HUES48 (cell line): ENCODE data around the gene MBP.
"Not testable (repeated sequence)": the region's sequence is repeated elsewhere in the genome, so short reads cannot be mapped to it uniquely, and the experiment has no call there.

Source experiments
- H3K27ac ChIP-seq: one replicate; pipeline ENCODE4 v1.7.0; 2013; ENCODE audit warnings: low read depth, low read length, inconsistent platforms
- H3K27me3 ChIP-seq: 2 replicates; pipeline ENCODE4 v1.6.1; 2013; ENCODE audit warnings: mild to moderate bottlenecking, low read length; ENCODE audit not compliant: control insufficient read depth, insufficient read depth
- H3K36me3 ChIP-seq: 2 replicates; pipeline ENCODE4 v1.6.1; 2013; ENCODE audit warnings: low read length; ENCODE audit not compliant: control insufficient read depth, insufficient read depth
- H3K4me1 ChIP-seq: 2 replicates; pipeline ENCODE4 v1.6.1; 2013; ENCODE audit warnings: mild to moderate bottlenecking, low read length; ENCODE audit not compliant: control insufficient read depth, insufficient read depth
- H3K4me3 ChIP-seq: 2 replicates; pipeline ENCODE4 v1.5.1; 2013; ENCODE audit warnings: mild to moderate bottlenecking, low read depth, low read length
- H3K9ac ChIP-seq: 2 replicates; pipeline ENCODE4 v1.6.1; 2013; ENCODE audit warnings: mild to moderate bottlenecking, low read depth, low read length, moderate library complexity
- H3K9me3 ChIP-seq: 2 replicates; pipeline ENCODE4 v1.6.1; 2013; ENCODE audit warnings: low read length; ENCODE audit not compliant: control insufficient read depth, insufficient read depth

Gene MBP

DNA sequence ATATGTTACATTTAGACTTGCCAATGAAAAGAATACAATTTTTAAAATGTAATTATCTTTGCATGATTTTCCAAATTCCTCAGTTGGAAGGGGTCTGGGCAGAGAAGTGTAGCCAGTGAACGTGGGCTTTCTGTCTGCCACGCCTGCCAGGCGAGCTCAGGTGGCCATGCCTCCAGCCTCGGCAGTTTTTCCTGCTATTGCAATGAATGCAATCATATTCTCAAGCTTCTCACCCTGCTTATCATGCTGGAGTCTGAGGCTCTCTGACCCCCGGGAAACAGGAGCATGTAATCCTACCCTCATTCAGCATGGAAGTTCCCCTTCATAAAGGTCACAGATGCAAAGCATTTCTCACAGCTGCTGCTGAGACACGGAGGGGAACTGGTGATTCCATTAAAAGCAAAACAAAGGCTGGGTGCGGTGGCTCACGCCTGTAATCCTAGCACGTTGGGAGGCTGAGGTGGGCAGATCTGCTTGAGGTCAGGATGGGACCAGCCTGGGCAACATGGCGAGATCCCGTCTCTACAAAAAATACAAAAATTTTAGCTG, 154.8 kb downstream of the MBP start:
- H3K9me3 ChIP-seq: no peaks in the 10 kb centered on the region
- peaks cover 16% of the 10 kb centered on the region for H3K4me1 ChIP-seq
- no peak overlapping the region for H3K9ac ChIP-seq
- no peaks in the 10 kb centered on the region for H3K36me3 ChIP-seq
- no peak overlapping the region for H3K27ac ChIP-seq
- H3K4me3 ChIP-seq: no peak overlapping the region
- H3K27me3 ChIP-seq: no peaks in the 10 kb centered on the region

DNA sequence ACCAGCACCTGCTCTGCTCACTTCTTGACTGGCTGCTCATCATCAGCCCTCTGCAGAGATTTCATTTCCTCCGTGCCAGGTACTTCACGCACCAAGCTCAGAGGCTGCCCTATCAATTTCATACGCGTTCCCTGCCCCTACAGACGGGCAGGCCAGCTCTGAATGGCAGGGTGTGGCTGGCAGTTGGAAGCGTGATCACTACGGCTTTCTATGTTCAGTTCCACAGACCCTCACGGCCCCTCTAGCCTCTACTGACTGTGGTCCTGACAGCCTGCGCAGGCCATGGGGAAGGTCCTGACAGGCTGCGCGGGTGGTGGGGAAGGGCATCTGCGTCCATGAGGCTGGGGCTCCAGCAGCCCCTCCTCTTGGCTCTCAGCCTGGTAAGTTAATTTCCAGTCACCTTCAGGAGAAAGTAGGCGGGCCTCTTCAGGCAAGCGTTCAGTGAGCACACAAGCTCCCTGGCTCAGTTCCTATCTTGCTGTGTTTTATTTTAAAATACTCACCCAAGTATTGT, 155.4 kb downstream of the MBP start:
- H3K27me3 ChIP-seq: no peaks in the 10 kb centered on the region
- no peaks in the 10 kb centered on the region for H3K9me3 ChIP-seq
- no peak overlapping the region for H3K9ac ChIP-seq
- no peaks in the 10 kb centered on the region; the same call in 1 of the 2 replicates for H3K36me3 ChIP-seq
- H3K4me3 ChIP-seq: no peak overlapping the region
- H3K27ac ChIP-seq: no peak overlapping the region
- peaks cover 16% of the 10 kb centered on the region for H3K4me1 ChIP-seq

DNA sequence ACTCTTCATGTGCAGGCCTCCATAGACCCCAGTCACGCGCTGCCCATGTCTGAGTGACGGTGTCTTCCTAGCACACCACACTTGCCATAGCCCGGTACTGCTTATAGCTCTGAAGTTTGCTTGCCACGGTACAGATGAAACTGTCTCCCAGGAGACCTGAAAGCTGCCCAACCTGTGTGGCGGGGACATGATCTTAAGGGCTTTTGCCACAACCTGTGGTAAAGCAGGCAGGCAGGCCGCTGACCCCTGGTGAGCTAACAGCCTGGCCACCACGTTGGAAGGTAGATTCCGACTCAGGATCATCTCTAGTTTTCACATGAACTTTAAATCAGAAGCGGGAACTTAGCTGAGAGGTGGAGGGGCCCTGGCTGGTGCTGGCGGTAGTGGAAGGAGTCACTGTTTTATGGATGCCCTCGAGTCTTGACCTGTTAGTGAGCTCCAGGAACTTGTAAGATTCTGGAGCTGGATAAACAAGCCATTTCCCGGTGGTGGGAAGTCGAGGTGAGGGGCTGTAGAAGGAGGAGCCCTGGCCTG, 156.9 kb downstream of the MBP start:
- Histone ChIP-seq H3K27me3 (no peaks in the 10 kb centered on the region), H3K36me3 (no peaks in the 10 kb centered on the region; the same call in 1 of the 2 replicates)

DNA sequence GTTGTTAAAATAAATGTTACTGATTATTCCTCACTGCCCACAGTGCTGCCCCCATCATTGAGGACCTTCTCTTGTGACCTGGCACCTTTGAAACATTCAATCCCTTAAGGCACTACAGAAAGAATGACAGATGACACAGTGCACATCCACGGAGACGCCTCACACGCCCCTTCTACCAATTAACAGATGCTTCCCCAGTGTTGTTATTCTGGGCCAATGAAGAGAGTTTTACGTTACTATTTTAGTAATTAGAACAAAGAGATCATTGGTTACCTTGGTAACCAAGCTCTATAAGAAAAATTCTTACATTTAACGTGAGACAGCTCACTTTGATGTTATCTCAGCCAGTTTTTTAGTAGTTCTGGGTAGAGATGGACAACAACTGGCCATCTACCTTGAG, 158.2 kb downstream of the MBP start:
- no peaks in the 10 kb centered on the region; the same call in 1 of the 2 replicates for H3K36me3 ChIP-seq
- H3K9ac ChIP-seq: no peak overlapping the region
- H3K9me3 ChIP-seq: no peaks in the 10 kb centered on the region
- peaks cover 14% of the 10 kb centered on the region for H3K4me1 ChIP-seq
- H3K27me3 ChIP-seq: no peaks in the 10 kb centered on the region
- no peak overlapping the region for H3K27ac ChIP-seq
- H3K4me3 ChIP-seq: no peak overlapping the region

More for the DNA sequence above, 156.9 kb downstream of the MBP start:
- Histone ChIP-seq H3K9me3 (no peaks in the 10 kb centered on the region), H3K9ac (no peak overlapping the region), H3K27ac (no peak overlapping the region), H3K4me3 (no peak overlapping the region), H3K4me1 (peaks cover 10% of the 10 kb centered on the region)

DNA sequence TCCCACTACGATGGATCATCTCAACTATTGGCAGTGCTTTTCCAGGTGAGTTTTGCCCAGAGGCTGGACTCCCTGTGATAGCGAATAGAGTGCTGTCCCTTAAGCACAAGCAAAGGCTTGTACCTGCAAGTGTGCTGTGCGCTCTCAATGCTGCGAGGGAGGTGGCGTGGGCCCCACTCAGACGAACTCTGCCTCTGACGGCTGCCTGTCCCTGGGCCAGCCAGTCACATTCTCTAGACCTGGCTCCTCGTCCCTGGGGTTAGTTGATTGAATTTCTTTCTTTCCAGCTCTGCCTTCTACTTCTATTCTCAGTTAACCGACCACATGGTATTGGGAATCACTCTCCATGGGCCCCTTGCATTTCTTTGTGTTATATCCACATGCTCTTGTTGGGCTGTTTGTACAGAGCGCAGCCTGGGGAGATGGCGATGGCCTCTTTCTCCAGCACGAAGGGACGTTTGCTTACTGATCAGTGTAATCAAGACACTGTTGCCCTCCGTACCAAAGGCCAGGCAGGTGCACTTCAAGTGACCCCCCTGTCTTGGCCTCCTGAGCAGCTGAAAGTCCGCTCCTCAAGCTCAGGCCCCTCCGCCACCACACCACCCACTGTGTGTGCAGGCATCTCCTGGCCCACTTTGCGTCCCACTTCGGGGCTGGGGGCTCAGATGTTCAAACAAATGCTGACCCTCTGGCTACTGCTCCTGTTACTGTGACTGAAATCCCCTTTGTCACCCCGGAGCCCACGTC, 158.9 kb downstream of the MBP start:
- Histone ChIP-seq H3K4me1 (peaks cover 20% of the 10 kb centered on the region), H3K27me3 (no peaks in the 10 kb centered on the region), H3K36me3 (peaks cover 4% of the 10 kb centered on the region; the same call in 1 of the 2 replicates), H3K4me3 (no peak overlapping the region), H3K9ac (no peak overlapping the region), H3K9me3 (no peaks in the 10 kb centered on the region), H3K27ac (no peak overlapping the region)

DNA sequence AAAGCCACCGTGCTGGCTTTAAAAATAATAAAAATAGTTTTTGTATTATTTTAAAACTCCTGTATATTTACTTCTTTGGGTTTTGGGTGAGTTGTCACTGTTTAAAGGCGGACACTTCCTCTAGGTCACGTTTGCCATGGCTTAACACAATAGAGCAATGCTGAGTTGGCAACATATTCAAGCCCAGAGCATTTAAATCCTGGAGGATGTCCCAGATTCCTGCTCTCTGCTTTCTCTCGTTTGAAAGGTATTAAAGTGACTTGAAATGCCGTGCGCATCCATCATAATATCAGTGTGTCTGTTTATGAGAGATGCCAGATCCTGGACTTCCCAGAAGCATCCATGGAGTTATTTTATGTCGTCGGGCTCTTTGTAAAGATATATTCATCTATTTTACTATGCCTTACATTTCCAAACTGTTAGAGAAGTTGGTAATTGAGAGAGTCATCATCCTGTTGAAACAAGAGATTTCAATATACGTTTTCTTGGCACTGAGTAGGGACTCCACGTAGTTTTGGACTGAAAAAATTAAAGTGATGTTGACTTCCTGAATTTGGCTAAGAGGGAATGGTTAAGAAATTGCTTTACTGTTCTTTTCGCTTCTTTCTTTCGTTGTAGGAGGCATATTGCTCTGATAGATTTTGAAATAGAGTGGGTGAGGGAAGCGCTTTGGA, 159.6 kb downstream of the MBP start:
- Histone ChIP-seq H3K27ac (no peak overlapping the region), H3K36me3 (peaks cover 4% of the 10 kb centered on the region; the same call in 1 of the 2 replicates), H3K4me1 (peaks cover 26% of the 10 kb centered on the region), H3K9ac (no peak overlapping the region), H3K9me3 (no peaks in the 10 kb centered on the region), H3K27me3 (no peaks in the 10 kb centered on the region), H3K4me3 (no peak overlapping the region)

DNA sequence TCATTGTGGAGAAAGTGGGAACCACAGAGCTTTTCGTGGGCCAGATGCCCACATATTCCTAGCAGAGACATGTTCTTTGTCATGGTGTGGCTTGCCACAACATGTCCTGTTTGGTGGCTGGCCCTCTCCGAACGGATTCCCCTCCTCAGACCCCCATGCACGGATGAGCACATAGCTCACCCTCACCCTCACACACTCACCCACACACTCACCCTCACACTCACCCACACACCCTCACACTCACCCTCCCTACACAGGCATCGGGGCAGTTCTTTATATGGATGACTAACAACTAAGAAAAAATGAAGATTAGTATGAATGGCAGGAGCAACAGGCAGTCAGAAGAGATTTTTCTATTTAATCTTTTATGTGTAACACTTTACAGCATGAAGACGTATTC, 160.3 kb downstream of the MBP start:
- Histone ChIP-seq H3K4me3 (no peak overlapping the region), H3K27ac (no peak overlapping the region), H3K36me3 (peaks cover 4% of the 10 kb centered on the region; the same call in 1 of the 2 replicates), H3K27me3 (no peaks in the 10 kb centered on the region), H3K9me3 (peaks cover 2% of the 10 kb centered on the region; the same call in 1 of the 2 replicates), H3K4me1 (peaks cover 32% of the 10 kb centered on the region), H3K9ac (no peak overlapping the region)

DNA sequence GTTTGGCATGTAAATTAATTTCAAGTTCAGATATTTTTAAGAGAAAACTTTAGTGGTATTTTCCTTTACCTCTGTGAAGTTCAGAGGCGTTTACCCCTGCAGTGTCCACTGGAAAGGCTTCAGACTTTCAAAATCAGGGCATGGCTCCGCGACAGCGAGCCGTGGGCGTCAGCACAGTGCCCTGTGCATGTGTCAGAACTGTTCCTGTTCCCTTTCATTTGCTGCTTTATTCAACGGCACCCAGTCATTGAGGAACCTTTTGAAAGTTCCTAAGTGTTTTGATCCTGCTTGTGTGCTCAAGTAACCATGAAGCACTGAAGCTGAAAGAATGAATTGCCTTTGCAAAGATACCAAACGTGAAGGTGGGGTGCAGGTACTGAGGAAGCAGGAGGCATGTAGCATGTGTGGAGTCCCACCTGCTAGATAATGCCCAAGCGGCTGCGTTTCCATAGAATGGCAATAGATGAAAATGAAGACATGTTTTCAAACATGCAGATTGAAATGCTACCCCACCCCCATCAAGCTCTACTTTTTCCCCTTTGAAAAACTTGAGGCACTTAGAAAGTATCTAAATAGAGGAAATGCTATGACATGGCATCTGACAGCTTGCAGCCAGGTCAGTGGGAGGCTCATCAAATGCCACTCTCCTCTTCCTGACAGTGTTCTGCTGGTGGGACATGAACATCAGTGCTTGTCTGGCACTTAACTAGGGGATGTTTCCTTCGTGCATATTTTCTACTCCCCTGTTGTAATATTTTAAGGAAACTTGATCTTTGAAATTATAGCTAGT, 161.6 kb downstream of the MBP start:
- peaks cover 8% of the 10 kb centered on the region; the same call in 1 of the 2 replicates for H3K36me3 ChIP-seq

DNA sequence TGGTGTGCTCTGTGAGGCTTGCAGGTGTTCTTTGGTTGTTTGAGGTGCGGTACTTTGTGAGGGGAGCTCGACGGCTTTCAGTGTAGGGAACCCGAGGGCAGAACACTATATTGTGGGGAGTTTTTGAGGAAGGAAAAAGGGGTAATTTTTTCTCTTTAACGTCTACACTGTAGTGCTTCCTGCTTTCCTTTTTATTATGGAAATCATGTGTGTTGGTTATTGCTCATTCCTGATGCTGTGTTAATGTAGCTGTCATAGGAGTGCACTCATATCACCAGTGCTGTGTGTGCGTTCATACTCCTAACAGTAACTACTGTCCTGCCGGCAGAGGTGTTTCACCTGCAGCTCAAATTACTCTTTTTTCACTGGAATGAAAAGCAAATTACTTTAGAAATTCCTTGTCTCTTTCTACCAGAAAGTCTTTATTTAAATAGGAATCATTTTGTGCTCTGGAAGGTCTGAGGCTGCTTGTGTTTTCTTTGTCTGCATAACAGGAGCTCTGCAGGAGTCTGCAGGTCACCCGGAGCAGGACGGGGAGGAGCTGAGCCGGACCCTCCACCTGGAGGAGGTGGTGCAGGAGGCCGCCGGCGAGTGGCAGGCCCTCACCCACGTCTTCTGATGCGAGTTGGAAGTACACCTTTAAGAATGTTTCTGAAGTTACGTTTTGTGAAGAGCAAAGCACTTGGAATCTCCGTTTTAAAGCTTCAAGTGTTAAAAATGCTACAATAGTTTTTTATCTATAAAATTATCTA, 164.7 kb downstream of the MBP start:
- Histone ChIP-seq H3K9me3 (peaks cover 7% of the 10 kb centered on the region; the same call in 1 of the 2 replicates), H3K4me1 (peaks cover 49% of the 10 kb centered on the region), H3K27me3 (no peaks in the 10 kb centered on the region), H3K9ac (peak overlapping the region; percentile 58; the same call in 1 of the 2 replicates), H3K4me3 (peak overlapping the region; percentile 28), H3K27ac (peak overlapping the region; percentile 89), H3K36me3 (peaks cover 8% of the 10 kb centered on the region)

More for the DNA sequence above, 161.6 kb downstream of the MBP start:
- Histone ChIP-seq H3K27ac (no peak overlapping the region), H3K4me3 (no peak overlapping the region), H3K4me1 (peaks cover 40% of the 10 kb centered on the region), H3K9me3 (peaks cover 7% of the 10 kb centered on the region; the same call in 1 of the 2 replicates), H3K27me3 (no peaks in the 10 kb centered on the region), H3K9ac (no peak overlapping the region)

DNA sequence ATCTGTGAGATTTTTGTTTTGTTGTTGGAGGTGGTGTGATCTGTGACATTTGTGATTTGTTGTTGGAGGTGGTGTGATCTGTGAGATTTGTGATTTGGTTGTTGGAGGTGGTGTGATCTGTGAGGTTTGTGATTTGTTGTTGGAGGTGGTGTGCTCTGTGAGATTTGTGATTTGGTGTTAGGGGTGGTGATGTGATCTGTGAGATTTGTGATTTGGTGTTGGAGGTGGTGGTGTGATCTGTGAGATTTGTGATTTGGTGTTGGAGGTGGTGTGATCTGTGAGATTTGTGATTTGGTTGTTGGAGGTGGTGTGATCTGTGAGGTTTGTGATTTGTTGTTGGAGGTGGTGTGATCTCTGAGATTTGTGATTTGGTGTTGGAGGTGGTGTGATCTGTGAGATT, 165.3 kb downstream of the MBP start:
- not testable (repeated sequence) for H3K36me3 ChIP-seq, H3K4me3 ChIP-seq, H3K9me3 ChIP-seq, H3K27me3 ChIP-seq
- H3K4me1 ChIP-seq: peaks cover 49% of the 10 kb centered on the region
- H3K9ac ChIP-seq: peak overlapping the region; percentile 58; the same call in 1 of the 2 replicates
- H3K27ac ChIP-seq: peak overlapping the region; percentile 89
